DMS 273 (cell line): Measurements from ENCODE around the gene CADM2.

Experiments used
- DNase-seq: peaks from one replicate; lab custom pipeline; 2025; ENCODE audit not compliant: unreplicated experiment; lab: John Stamatoyannopoulos, UW

CADM2 gene

DNA sequence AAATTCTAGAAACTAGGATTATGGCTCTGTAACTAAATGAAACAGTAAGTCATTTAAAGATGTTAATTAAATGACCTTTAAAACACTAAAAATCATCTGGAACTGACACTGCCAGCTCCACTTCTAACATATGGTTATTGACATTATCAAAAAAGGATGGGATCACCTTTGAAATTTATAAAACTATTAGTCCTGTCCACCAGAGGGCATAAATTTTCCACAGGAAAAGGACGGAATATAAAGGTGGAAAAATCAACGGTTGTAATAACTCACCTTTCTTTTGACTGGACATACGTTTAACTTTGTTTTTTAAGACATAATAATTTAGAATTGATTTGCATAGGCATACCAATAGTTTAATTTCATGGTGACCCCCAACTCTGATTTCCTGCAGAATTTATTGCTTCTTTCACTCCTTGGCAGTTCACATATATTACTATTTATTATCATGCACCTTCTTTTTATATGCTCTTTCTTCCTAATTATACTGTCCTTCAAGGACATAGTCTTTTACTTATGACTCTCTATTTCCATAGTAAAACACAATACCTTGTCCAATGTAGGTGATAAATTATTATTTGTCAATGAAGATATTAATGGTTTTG lies 345.7 kb downstream of the CADM2 start:
- DNase-seq, result peak; percentile 35

DNA sequence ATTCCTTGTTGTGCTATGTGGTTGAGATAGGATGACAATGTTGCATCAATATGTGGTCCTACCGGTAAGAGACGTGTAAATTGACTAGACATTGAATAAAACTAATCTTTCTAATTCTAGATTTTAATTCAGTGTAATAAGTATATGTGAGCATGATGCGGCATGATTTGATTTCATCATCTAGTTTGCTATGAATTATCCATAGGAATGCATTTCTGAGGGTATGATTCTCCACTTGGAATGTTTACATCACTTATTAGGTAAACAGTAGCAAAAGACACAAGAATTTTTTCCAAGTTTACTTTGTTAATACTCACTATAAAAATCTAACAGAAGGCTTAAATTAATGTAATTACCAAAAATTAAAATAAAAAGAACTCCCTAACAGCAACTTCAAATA lies 353.5 kb downstream of the CADM2 start:
- no peak for DNase-seq

DNA sequence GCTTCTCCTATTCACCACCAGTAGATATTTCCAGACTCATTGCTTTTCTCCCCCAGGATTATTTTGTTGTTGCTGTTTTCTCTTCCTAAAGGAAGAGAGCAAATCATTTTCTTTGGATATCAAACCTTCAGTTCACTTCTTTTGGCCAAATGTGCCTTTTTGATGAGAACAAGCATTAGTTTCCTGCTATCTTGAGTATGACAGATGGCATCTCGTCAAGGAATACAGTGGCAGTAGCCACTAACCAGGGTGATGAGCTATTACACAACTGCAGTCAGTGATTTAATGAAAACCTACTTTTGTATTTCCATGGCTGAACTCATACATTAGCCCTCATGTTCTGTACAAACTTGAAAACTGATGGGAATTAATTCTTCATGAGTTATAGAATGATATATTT lies 354.6 kb downstream of the CADM2 start:
- DNase-seq, result no peak

DNA sequence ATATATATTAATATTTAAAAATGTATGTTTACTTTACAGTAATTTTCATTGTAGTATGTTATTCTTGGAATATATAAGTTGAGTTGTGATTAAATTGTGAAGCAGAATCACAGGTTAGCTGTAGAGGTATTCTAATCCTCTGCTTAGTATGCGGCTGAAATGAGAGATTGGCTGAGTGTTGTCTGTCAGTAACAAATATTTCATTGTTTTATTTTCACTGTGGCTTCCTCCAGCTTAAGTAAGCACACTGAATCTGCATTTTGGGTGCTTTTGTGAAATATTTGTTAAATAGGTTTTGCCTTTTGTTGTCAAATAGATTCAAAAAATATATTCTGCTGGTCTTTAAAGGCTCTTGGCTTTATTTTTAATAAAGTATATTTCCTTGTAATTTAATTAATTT lies 357.5 kb downstream of the CADM2 start:
- no peak for DNase-seq

DNA sequence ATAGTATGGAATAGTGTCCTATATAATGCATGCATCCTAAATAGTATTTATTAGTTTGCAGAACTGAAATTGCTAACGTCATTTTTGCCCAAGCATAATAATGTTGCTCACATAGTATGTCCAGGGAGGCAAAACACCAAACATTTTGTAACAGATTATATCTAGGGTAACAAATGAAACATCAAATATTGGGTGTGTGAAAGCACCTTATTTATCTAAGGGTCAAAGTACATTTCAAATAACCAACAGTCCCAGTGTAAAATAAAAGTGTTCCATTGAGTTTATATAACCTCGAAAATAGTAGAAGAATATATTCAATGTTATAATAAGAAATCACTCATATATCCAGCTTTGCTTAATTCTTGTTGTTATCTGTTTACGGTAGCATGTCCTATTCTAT lies 363.1 kb downstream of the CADM2 start:
- DNase-seq, result no peak

DNA sequence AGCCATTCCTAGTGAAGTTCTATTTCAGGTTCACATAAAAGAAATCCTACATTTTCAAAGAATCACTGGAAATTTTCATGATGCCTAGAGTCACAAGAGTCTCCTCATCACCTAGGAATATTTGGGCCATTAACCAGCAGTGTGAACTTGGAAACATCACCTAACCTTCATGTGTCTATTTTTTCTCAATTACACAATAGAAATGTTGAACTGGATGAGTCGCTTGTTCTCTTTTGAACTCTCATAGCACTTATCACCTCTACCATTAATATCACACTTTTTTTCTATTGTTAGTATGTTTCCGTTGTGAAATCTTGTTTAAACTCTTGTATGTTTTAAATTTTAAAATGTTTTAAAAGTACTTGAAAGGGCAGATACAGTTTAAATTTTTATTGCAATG lies 371.3 kb downstream of the CADM2 start:
- DNase-seq, result no peak

DNA sequence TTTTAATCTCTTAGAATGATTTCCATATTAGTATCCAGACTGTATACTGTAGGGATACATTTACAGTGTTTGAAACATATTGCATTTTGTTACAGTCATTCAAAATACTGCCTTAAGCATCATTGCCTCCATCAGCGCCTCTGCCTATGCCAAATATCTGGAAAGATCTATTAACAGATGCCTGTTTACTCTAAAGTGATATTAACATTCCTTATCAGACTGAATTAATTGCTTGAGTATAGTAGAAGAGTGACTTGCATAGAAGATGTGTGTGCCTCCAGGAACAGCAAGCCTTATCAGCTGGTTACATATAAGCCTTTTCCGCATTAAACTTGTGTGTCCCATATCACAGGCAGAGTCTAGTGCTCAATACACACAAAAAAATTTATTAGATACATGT lies 379.1 kb downstream of the CADM2 start:
- DNase-seq, result peak; percentile 4

DNA sequence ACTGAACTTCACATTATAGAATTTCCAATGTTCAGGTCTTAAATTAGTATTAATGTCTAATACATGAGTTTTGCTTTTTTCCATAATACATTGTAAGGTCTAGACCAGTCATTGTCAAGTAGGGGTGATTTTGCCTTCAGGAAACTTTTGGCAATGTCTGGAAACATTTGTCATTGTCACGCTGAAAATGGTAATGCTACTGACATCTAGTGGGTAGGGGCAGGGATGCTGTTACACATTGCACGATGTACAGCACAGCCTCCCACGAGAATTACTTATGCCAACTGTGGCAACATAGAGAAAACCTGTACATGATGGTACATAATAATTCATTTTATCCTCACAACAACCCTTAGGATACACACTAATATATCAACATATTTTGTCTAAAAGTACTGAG lies 384.1 kb downstream of the CADM2 start:
- DNase-seq, result peak; percentile 42

DNA sequence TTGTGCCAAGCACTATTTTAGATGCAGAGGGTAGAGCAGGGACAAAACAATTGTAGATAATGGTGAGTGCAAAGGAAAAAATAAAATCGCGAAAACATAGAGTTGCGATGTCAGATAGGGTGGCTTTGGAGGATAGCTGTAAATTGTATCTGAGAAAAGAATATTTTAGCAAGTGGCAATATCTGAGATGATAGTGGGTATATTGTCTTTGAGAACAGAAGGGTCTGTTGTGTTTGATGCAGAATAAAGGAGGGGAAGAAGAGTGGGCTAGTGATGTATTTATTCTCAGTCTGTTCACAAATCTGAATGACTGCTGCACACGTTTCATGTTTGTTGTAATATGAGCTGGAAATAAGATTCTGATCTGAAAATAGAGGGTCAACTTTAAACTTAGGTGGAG lies 396.8 kb downstream of the CADM2 start:
- no peak for DNase-seq

DNA sequence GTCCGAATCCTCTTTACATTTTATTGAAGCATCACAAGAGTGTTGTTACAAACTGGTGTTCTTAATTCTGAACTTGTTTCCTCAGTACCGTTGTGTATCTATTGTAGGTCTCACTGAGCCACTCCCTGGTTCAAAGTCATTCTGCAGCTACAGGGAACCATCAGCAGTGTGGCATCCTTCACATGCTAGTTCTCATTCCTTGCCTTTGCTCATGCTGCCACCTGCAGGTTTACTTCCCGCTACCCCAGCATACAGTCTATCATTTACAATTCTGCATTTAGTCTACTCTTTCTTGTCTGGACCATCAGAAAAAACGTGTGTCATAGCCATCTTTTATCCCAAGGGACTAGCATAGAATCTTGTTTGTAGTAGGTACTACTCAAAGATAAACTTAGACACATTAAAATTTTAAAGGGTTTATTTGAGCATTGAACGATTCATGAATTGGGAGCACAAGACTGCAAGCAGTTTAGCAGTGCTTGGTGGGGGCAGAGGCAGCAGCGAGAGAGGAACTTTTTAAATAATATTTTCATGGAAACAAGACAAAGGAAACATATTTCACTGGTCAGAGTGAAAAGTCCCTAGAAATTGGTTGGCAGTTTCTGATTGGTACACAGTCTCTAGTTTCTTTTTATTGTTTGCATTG lies 402.1 kb downstream of the CADM2 start:
- peak; percentile 73 for DNase-seq

DNA sequence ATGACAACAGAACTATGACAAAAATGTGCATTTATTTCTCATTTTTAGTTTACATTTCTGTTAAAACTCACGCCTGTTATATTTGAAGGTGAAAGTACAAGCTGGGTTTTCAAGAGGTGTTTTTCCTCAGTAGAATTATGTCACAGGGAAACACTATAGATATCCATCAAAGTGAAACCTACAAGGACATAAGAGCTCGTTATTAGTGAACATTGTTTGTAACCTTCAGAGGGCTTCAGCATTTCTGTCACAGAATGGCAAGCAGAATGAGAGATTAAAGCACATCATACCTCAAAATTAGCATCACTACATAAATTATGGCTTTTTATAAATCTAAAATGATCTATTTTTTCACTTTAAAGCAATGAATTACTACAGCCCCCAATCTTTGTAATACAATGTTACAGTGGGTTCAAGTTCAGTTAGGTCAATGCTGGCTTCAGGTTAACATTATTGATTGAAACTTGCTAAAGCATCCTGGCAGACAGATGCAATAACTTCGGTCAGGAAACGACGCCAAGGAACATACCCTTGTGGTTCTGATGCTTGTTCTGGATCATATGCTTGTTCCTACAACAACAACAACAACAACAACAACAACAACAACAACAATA lies 405.6 kb downstream of the CADM2 start:
- no peak for DNase-seq

DNA sequence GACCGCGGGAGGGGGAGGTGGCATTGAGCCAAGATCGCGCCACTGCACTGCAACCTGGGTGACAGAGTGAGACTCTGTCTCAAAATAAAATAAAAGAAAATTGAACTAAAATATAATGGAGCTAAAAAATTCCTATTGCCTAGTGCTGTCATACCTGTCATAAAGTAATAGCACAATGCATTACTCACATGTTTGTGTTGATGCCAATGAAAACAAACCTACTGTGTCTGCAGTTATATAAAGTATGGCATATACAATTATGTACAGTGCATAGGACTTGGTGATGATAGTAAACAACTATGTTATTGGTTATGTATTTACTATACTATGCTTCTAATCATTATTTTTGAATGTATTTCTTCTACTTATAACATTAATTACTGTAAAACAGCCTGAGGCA lies 411.6 kb downstream of the CADM2 start:
- no peak for DNase-seq

DNA sequence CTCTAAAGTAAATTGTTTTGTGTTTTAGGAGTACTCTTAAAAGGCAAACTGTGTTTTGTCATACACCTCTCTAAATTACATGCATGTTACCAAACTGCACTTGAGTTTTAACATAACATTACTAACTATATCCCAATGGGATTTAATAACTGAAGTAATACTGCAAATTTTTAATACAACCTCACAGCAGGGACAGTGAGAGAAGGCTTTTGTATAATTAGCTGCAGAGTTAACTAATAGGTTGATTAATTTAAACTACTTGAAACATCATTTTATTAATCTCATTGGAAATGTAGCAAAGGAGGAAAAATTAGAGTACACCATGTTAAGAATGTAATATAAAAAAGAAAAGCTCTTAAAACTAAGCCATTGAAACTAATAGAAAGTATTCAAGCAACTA lies 417.3 kb downstream of the CADM2 start:
- DNase-seq, result no peak

DNA sequence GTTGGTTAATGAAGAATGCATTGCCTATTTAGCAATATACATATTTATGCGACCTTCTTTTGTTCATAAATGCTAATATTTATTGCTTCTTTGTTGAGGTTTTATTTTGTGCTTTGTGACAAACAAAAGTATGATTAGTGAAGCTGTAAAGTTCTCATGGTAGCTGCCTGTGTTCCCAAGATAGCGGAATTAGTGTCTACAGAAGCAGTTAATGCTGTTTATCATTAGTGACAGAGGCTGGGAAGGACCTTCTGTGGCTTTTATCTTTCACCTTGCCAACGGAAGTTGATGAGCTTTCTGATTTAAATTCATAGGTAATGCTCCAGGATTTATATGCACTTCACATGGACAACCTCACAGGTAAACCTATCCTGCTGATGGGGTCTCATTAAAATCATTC lies 418.3 kb downstream of the CADM2 start:
- DNase-seq, result no peak

DNA sequence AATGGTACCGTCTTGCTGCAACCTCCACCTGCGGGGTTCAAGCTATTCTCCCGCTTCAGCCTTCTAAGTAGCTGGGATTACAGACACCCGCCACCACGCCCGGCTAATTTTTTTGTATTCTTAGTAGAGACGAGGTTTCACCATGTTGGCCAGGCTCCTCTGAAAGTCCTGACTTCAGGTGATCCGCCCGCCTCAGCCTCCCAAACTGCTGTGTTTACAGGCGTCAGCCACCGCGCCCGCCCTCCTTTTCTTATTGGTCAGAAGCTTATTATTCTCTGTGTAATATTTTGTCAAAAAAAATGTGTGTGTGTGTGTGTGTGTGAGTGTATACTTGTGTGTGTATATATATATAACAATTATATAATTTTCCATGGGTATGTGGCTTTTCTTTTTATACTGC lies 425.6 kb downstream of the CADM2 start:
- no peak for DNase-seq

DNA sequence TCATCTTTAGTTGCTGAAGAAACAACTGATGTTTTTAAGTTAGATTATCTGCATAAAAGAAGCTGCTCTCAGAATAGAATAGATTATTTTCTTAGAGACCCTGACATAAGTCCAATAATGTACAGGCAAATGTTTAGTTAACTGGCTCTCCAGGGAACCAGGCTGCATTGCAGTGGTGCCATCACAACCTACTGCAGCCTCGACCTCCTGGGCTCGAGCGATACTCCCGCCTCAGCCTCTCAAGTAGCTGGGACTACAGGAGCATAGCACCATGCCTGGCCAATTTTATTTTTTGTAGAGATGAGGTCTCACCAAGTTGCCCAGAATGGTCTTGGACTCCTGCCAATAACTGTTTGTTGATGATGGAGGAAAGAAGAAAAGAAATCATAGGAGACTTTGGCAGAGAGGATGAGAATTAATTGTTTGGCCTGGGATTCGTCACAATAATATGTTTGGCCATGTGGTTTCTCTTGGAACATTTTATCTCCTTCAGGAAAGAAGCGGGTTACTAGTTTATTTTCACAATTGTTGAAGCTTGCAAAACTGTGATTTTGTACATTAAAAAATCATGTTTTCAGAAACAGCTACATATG lies 429.2 kb downstream of the CADM2 start:
- DNase-seq, result peak; percentile 2

DNA sequence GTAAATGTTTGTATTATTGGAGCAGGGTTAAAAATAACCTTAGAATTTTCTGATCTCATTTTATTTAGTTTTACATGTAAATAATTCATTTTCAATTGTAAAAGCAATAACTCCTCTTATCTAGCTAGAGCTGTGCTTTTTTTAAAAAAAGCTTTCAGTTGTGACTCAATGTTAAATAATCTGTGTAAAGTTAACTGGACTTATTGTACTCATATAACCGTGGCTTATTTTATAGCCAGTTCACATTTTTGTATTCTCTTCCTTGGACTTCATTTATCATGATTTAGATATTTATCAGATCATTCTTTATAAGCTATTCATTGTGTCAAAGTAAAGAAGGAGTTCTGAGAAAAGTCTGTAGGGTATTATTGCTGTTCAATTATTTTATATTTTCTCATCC lies 435.6 kb downstream of the CADM2 start:
- no peak for DNase-seq

DNA sequence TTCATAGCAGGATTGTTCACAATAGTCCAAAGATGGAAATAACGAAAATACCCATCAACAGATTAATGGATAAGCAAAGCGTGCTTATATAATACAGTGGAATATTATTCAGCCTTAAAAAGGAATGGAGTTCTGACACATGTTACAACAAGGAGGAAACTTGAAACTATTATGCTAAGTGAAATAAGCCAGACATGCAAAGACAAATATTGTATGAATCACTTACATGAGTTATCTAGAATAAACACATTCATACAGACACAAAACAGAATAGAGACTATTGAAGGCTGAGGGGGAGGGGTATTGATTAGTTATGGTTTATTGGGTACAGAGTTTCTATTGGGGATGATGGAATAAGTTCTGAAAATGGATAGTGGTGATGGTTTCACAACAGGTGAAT lies 438.6 kb downstream of the CADM2 start:
- DNase-seq, result no peak

DNA sequence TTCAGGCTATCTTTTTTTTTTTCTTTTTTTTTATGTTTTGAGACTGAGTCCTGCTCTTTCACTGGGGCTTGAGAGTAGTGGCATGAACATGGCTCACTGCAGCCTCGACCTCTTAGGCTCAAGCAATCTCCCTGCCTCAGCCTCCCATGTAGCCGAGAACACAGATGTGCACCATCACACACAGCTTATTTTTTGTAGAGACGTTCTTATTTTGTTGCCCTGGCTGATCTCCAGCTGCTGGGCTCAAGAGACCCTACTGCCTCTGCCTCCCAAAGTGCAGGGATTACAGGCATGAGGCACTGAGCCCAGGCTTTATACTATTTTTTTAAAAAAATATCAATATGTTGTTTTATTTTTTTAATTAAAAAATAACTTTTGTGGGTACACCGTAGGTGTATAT lies 467.3 kb downstream of the CADM2 start:
- DNase-seq, result no peak

DNA sequence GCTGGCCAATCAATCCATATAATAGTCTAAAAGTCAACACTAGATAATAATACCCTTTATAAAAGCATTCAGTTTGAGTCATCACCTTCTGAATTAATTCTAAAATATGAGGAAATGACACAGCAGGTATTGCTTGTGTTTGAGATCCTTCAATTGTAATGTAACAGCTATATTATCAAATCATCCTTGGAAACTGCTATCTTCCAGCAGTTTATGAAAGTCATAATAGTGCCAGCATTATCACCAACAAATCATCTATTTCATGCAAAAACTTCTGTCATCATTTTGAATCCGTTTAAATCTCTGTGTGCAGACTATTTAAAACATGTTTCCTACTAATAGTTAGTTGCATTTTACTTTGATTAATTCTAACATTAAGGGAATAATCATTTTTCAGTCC lies 468.7 kb downstream of the CADM2 start:
- no peak for DNase-seq

DNA sequence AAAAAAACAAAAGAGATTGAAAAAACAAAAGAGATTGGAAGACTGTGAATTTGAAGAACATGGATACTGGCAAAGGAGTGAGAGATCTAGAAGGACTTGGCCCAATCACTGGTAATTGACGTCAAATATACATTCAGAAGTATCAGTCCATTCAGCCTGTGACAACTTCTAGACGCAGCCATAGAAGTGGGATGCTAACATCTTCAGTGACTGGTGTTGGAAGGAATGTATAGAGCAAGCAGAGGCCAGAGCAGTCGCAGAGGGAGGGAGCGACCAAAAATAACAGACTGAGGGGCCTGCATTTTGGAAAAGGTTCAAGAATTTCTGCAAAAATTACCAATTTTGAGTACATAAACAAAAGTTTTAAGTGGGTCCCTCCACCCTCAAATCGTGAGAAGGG lies 473.3 kb downstream of the CADM2 start:
- no peak for DNase-seq

DNA sequence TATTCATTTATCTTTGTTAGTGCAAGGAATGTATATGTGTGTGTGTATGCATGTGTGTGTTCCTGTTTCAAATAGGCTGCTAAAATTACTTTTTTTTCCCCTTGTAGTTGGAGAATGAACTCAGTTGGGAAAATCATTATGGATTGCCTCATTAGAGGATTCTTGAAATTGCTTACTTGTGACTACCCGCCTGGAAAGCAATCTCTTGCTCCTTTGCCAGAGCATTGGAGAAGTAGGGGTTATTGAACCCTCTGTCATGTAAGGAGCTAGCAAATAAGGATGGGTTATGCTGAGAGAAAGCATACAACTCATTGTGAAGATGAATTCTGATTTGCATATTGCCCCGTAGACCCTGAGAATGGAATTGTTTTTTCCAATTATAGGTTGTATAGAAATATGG lies 474.5 kb downstream of the CADM2 start:
- no peak for DNase-seq
